Fibroblast of skin of left quadriceps (primary cell): ENCODE results near the gene PLAC9.
"Not testable (repeated sequence)": the region's sequence is repeated elsewhere in the genome, so short reads cannot be mapped to it uniquely, and the experiment has no call there.

Source experiments
- DNase-seq, 2 experiments: peaks; one replicate each; pipeline ENCODE4 v3.0.0-alpha.2; 2013; ENCODE audit warnings: low read depth in 2 of 2

PLAC9 gene, protein sequence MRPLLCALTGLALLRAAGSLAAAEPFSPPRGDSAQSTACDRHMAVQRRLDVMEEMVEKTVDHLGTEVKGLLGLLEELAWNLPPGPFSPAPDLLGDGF

DNA sequence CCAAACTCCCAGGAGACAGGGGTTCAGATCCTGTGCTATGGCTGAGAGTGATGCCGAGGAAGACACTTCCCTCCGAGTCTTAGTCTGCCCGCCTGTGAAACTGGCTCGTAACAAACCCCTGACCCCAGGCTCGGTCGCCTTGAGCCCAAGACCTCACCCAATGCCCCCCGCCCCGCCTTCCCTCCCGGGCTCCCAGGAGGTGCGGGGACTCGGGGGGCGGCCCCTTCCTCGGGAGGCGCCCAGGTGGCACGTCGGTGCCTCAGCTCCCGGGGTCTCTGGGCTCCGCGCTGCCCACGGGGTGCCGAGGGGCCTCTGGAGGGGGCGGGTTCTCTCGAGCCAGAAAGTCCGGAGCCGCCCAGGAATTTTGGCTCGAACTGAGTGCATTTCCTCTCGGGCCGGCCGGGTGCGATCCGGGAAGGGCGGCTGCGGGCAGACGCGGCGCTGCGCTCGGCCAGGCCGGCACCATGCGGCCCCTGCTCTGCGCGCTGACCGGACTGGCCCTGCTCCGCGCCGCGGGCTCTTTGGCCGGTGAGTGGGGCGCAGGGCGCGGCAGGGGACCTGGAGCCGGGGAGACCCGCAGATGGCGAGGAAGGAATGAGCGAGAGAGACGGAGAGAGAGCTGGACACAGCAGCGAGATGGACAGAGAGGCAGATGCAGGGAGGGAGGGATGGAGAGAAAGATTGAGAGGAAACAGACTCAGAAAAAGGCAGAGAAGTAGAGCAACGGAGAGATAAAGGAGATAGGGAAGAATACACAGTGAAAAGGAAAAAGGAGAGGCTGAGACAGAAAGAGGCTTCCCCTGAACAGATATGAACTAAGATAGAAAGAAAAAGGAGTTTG, at the start of gene PLAC9:
TSS of gene PLAC9 (plus strand) at position 432 of the 841 bp plus-strand sequence. CDS start at position 465, 33 bp downstream.
- no peak for DNase-seq

DNA sequence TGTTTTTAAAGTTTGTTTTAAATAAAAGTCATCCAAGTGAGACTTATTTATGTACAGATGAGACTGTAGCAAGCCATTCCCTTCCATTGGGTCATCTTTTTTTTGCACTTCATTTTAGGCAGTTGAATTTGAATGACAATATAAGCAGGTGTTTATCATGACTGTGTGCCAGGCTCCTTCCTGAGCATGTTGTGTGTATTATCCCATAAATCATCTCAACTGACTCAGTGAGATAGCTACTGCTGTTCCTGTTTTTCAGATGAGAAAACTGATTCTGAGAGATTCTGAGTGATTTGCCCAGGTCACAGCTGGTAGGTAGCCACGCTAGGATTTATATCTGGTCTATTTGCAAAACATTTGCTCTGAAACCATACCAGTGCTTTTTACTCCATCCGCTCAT, 42.4 kb upstream of the PLAC9 start:
- DNase-seq: no peak

DNA sequence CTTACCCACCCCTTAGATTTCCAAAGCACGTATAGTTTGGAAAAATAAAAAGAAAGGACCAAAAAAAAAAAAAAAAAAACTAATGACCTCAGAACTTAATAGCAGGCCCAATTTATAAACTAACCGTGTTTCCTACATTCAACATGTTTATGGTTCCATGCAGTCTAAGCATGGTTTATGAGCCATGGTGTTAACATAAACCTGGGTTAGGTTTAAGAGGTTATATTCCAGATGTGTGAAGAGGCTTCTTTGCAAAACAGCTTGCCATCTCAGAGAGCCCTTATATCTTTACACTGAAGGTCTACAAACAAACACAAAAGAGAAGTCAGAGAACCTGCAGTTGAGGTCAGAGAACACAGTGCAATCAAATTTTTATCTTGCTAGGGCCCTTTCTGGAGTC, 38.3 kb upstream of the PLAC9 start:
- DNase-seq: no peak

DNA sequence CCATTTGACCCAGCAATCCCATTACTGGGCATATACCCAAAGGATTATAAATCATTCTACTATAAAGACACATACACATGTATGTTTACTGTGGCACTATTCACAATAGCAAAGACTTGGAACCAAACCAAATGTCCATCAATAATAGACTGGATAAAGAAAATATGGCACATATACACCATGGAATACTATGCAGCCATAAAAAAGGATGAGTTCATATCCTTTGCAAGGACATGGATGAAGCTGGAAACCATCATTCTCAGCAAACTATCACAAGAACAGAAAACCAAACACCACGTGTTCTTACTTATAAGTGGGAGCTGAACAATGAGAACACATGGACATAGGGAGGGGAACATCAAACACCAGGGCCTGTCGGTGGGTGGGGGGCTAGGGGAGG, 34.3 kb upstream of the PLAC9 start:
- not testable (repeated sequence) for DNase-seq

DNA sequence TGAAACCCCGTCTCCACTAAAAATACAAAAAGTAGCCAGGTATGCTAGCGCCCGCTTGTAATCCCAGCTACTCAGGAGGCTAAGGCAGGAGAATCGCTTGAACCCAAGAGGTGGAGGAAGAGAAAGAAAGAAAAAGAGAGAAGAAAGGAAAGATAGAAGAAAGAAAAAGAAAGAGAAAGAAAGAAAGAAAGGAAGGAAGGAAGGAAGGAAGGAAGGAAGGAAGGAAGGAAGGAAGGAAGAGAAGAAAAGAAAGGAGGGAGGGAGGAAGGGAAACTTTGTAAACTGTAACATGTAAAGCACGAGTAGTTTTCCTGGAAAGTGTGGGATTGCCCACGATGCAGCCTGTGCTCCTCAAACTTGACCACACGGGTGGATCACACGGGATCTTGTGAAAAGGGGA, 33.2 kb upstream of the PLAC9 start:
- DNase-seq: not testable (repeated sequence)

DNA sequence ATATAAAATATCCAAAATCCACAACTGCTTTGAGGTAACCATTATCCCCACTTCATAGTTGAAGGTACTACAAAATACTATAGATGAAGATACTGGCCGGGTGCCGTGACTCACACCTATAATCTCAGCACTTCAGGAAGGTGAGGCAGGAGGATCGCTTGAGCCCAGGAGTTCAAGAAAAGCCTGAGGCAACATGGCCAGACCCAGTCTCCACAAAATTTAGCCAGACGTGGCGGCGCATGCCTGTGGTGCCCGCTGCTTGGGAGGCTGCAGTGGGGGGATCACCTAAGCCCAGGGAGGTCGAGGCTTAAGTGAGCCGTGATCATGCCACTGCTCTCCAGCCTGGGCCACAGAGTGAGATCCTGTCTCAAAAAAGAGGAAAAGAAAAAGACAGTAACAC, 32.4 kb upstream of the PLAC9 start:
- DNase-seq: no peak

DNA sequence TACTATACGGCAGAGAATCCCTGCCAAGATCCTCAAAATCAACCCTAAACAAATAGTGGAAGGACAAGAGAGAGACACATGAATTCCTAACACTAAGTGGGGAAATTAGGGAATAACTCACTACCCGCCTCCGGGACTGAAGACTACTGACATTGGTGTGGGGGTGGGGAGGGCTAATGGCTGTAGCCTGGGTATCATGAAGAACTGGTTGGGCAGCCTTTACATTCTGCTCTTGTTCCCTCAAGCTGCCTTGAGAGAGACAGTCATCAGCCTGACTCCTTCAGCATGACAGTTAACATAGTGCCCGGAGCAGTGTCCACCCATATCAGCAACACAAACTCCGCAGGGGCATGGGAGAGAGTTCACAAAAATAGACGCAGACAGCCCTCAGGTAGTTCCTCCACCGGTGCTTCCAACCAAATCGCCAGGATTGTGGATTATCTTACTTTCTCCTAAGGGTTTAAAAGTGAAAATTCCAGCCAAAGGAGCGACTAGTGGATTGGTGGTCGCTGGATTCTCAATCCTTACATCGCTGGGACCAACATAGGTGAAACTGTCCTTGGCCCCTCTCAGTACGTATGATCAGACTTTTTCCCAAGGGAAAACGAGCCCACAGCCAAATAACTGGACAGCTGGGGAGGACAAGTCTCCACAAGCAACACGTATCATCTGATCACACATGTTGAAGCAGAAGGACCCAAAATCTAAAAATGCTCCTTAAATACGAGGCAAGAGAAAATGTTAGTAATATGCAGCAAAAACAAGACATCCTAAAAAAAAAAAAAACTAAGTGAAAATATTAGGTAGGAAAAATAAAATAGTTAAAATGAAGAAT, 31.5 kb upstream of the PLAC9 start:
- DNase-seq: no peak

DNA sequence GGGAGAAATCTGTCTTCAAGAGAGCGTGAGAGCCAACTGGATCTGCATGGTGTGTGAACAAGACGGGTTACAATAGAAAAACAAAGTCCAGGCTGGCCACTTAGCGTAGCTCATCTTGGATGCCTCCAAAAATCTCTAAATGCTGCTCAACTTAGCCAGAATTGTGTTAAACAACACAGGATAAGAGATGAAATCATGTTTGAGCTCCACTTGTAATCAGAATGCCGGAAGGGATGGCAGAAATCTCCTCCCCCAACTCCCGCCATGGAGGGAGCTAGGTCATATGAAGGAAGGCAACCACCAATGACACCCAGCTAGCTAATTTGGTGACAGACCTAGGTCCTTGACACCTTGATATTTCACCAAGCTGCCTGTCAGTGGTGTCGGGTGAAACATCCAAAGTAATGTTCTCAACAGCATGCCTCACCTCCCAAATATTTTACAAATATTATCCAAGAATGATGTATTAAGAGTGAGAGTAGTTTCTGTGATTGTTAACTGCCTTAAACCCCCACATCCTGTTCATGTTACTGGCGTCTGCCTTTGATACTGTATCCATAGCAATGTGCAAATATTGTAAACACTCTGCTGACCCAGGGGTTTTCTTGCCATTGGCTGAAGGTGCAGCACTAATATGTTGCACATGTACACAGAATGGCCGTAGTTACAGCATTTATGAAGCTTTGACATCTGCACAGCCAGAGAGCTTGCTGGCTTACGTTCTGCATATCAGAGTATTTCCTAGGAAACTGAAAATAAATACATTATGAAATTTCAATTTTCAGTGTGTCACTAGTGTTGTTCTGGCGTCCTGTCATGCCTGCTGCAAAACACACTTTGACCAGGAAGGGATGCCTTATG, 28.2 kb upstream of the PLAC9 start:
- DNase-seq: peak; percentile 76

DNA sequence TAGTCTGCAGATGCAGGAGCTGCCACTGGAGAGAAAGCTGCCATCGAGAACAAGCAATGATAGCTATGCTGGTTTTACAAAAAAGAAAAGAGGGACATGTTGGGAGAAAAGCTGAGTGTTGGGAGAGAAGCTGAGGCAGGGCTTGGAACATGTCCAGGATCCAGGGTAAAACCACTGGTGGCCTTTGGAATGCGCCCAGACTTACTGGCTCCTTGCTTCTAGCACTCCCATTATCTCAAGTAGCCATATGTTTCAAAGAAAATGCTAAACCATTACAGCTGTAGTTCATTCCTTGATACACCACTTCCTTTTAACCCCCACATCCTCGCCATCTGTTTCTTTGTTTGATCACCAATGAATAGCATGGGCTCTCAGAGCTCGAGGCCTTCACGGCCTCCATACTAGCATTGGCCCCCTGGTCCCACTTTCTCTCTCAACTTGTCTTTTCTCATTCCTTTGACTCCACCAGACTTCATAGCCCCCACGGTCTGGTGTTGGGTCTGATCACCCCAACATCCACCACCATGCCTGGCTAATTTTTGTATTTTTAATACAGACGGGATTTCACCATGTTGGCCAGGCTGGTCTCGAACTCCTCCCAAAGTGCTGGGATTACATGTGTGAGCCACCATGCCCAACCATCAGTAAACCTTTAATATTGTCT, 23.8 kb upstream of the PLAC9 start:
- DNase-seq: no peak

DNA sequence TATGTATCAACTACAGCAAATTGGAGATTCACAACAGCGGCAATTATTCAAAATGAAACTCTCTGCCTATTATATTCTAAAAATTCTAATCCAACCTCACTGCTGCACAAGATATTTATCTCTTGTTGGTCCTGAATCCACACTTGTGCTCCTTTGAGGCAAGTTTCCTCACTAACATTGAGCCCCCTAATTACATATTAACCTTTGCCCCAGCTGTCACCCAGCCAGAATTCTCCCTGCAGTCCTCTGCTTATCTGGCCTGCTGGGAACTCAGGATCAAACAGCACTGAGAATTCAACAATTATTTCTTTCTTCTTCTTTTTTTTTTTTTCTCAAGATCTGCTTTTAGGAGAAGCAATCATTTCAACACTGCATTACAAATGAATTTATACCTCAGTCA, 21.5 kb upstream of the PLAC9 start:
- no peak for DNase-seq

DNA sequence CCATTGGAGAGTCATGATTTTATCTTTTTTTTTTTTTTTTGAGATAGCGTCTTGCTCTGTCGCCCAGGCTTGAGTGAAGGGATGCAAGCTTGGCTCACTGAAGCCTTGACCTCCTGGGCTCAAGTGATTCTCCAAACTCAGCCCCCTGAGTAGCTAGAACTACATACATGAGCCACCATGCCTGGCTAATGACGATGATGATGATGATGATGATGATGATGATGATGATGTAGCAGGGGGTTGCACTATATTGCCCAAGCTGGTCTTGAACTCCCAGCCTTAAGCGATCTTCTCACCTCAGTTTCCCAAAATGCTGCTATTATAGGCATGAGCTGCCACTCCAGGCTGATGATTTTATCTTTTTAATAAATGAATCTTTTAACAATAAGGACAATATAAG, 13.9 kb upstream of the PLAC9 start:
- DNase-seq: no peak

DNA sequence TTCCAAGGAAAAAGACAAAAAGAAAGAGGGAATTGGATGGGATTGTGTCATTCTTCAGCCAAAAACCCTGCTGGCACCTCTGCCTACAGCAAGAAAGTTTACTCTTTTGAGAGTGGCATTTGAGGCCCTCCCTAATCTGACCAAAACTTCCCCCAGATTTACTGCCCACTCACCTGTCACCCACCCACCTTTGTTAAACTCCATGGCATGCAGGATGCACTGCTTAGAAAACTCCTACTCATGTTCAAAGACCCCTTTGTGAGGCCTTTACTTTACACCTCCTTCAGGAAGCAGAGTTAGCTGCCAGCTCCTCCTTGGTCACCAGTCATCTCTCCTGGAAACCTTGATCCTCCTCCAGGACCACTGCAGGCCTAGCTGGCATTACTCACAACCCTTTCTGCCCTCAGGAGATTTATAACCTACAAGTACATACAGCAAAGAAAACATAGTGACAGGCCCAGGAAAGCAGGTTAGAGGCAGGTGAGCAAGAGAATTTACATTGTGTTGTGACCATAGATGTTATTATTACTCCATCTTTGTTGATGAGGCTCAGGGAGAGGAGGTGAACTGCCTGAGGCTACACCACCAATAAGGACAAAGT, 10.3 kb upstream of the PLAC9 start:
- no peak for DNase-seq

DNA sequence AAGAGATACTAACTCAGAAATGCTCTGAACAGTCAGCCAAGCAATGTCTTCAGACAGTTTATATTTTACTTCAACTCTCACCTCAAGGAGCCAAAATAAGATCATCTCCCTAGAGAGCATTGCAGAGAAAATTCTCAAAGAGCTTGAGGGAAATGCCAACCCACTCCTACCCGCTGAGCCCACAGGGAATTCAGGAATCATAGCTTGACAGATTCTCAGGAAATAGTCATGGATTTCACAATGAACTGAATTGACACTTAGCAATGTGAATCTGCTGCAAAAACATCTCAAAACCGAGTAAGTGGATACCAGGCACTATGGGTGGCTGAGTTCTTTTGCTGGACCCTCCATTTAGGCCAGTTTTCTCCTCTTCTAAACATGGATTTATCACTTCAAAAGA, 9.8 kb upstream of the PLAC9 start:
- no peak for DNase-seq

DNA sequence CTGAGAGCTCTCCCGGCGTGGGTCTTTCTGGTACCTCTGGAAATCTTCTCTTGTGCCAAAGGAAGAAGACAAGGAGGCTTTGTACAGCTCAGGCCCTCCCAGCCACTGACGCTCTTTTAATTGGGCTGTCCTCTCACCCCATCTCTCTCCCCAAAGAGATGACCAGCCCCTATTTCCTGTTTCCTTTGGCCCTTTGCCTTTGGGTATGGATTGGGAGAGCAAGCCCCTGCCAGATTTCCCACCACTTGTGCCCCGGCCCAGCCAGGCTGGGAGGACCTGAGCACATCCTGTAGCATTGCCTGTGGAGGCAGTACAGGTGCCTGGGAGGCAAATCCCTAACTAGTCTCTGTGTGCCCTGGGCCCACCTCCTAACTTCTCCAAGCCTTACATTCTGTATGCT, 5.7 kb upstream of the PLAC9 start:
- no peak for DNase-seq

DNA sequence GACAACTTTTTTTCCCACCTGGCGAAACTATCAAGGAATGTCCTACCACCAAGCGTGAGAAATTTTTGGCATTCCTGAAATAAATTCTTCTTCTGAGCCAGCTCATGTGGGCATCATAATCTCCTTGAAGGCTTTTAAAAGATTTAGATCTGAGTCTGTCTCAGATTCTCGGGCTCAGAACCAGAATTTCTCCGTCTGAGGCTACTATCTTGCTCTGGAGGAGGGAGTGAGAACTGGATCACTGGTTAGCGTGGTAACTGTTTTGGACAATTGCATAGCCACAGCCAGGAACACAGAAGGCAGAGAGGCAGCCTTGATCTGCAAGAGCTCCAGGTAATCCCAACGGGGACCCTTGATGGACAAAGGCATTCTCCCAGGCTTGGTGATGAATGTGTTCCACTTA, 1.0 kb upstream of the PLAC9 start:
- DNase-seq: no peak

DNA sequence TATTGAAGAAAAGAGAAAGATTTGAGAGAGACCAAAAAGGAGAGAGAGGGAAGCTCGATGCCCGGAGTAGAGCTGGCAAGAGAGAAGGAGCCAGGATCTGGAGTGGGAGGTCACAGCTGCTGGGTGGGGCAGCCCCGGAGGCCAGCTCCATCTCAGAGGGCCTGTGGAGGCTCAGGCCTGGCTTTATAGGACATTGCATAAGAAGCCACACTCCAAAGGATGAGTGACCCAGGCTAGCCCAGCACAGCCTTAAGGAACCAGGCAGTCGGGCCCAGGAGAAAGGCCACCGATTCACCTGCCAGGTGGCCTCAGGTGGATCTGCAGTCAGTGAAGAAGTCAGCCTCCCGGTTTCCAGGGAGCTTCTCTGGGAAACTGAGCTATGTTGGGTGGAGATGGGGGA, 676 bp downstream of the PLAC9 start:
- no peak for DNase-seq

DNA sequence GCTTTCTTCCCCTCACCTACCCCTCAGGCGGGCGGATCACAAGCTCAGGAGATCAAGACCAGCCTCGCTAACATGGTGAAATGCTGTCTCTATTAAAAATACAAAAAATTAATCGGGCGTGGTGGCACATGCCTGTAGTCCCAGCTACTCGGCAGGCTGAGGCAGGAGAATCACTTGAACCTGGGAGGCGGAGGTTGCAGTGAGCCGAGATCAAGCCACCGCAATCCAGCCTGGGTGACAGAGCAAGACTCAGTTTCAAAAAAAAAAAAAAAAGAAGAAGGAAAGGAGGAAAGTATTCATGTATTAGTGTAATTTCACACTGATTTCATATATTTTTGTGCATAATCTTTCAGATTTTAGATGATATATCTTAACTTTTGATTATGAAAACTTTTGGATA, 1.2 kb downstream of the PLAC9 start:
- not testable (repeated sequence) for DNase-seq

DNA sequence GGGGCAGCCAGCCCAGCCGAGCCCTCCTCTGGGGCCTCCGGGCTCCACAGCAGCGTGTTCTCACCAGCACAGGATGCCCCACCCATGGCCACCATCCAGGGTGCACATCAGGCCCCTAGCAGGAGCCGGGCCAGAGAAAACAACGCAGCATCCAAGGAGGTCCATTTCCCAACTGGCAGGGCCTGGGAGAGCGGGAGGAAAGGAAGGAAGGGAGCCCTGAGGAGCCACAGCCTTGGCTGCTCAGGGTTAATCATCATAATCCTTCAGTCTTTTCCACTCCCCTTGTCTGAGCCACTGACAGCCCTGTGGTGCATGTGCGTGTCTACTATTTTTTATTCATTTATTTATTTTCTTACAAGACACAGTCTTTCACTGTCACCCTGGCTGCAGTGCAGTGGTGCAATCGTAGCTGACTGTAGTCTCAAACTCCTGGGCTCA, 3.6 kb downstream of the PLAC9 start:
- peak; percentile 67 to 69 for DNase-seq

DNA sequence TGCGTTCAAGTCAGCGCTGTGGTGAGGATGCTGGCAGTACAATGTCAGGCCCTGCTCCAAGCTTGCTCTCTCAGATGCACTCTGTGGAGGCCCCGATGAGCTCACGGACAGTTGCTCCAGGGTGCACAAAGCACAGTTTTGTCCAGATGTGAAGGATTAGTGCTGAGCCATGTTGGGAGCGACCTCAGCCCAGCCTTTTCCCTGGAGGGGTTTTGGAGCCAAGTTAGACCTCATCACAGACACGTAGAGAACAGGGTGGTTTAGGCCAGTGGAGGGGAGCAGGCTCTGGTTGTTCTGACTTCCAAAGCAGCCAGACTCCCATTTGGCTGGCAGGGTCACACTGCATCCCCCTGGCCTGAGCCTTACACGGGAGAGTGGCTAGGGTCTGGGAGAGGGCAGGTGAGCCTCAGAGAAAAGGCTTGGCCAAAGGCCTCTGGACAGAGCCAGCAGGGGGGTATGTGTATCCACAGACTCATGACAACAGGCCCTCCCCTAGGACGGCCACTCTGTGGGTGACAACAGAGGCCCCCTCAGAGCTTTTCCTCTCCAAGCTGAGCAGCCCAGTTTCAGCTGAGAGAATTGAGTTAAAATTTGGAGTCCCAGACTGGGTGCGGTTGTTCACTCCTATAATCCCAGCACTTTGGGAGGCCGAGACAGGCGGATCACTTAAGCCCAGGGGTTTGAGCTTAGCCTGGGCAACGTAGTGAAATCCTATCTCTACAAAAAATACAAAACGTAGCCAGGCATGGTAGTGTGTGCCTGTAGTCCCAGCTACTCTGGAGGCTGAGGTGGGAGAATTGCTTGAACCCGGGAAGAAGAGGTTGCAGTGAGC, 4.7 kb downstream of the PLAC9 start:
- DNase-seq: peak in 1 of 2 experiments; percentile 39

DNA sequence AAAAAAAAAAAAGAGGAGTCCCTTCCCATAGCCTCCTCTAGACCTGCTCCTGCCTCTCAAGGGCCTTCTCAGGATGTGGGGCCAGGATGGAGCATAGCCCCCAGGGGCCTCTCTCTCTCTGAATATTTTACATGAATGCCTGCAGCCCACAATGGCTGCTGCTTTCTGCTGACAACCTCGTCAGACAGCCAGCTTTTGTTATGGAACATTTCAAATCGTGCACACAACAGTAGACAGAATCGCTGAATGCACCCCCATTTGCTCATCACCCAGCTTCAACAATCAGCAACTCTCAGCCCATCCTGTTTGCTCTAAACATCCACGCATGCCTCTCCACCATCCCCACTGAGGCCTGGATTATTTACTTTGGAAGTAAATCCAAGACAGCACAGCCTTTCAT, 5.4 kb downstream of the PLAC9 start:
- no peak for DNase-seq
